PC-3 (cell line): ENCODE data around the gene AHCYL2. TPM values are rescaled to one million over a fixed set of nuclear protein-coding genes. Genes with fewer than 3 reads are reported as not detected.

Source experiments
- ATAC-seq: fragments of 200-7000 bp; cut with Tn5 transposase; 2 replicates; pipeline ENCODE4 v1.9.1; 2020; ENCODE audit warnings: mild to moderate bottlenecking, moderate library complexity
- BruUV-seq: library from RNA; stranded (reverse); fragments of 400-500 nt; replicated peaks from 2 replicates; lab custom pipeline; 2021; lab: Mats Ljungman, UMichigan
- CTCF ChIA-PET: fragments of 300-600 bp; sonication (Branson Sonifier 250); formaldehyde crosslinking; loops from one replicate; lab custom pipeline; 2022; ENCODE audit warnings: antibody characterized with exemption; lab: Charles Lee
- POLR2A ChIA-PET: fragments of 300-600 bp; sonication (Branson Sonifier 250); formaldehyde crosslinking; loops from one replicate; lab custom pipeline; 2022; ENCODE audit warnings: antibody characterized with exemption; ENCODE audit not compliant: unreplicated experiment; lab: Charles Lee
- DNase-seq: peaks from one replicate; pipeline ENCODE4 v3.0.0-alpha.2; 2015
- H2AFZ ChIP-seq: fragments of 300-600 bp; sonication (generic); 2 replicates; pipeline ENCODE4 v1.6.0; 2016; ENCODE audit warnings: antibody characterized with exemption, low read length
- H3F3A ChIP-seq: fragments of 300-600 bp; sonication (generic); one replicate; pipeline ENCODE4 v1.6.0; 2017; ENCODE audit warnings: antibody characterized with exemption, low read length, control low read depth, mild to moderate bottlenecking; ENCODE audit not compliant: unreplicated experiment
- H3K27ac ChIP-seq: fragments of 300-600 bp; sonication (generic); 2 replicates; pipeline ENCODE4 v1.5.1; 2016; ENCODE audit warnings: mild to moderate bottlenecking, low read length
- H3K27me3 ChIP-seq: fragments of 300-600 bp; sonication (generic); 2 replicates; pipeline ENCODE4 v1.6.1; 2016; ENCODE audit warnings: low read length, mixed read lengths
- H3K36me3 ChIP-seq: fragments of 300-600 bp; sonication (generic); 2 replicates; pipeline ENCODE4 v1.6.1; 2016; ENCODE audit warnings: low read depth, mixed run types, low read length, mixed read lengths
- H3K4me1 ChIP-seq: fragments of 300-600 bp; sonication (generic); 2 replicates; pipeline ENCODE4 v1.5.1; 2016; ENCODE audit warnings: low read length; ENCODE audit not compliant: insufficient read depth
- H3K4me2 ChIP-seq: fragments of 300-600 bp; sonication (generic); 2 replicates; pipeline ENCODE4 v1.6.0; 2016; ENCODE audit warnings: low read length
- H3K4me3 ChIP-seq: fragments of 300-600 bp; sonication (generic); 2 replicates; pipeline ENCODE4 v1.5.1; 2016; ENCODE audit warnings: mild to moderate bottlenecking, low read length, mixed read lengths
- H3K79me2 ChIP-seq: fragments of 300-600 bp; sonication (generic); 2 replicates; pipeline ENCODE4 v1.6.1; 2017; ENCODE audit warnings: low read length, mixed read lengths
- H3K9ac ChIP-seq: fragments of 300-600 bp; sonication (generic); 2 replicates; pipeline ENCODE4 v1.6.0; 2016; ENCODE audit warnings: mild to moderate bottlenecking, low read length
- H3K9me2 ChIP-seq: fragments of 300-600 bp; sonication (generic); replicated peaks from 2 replicates; pipeline ENCODE4 v1.6.1; 2016; ENCODE audit warnings: mixed run types, low read length, mixed read lengths
- H3K9me3 ChIP-seq: fragments of 300-600 bp; sonication (generic); 2 replicates; pipeline ENCODE4 v1.6.1; 2016; ENCODE audit warnings: low read length, mixed read lengths
- H4K20me1 ChIP-seq: fragments of 300-600 bp; sonication (generic); 2 replicates; pipeline ENCODE4 v1.6.1; 2016; ENCODE audit warnings: low read length, mixed read lengths
- CTCF ChIP-seq: fragments of 300-600 bp; sonication (generic); conservative IDR thresholded peaks from 2 replicates; pipeline ENCODE4 v1.5.1; 2017; ENCODE audit warnings: antibody characterized with exemption, low read depth, mild to moderate bottlenecking, low read length
- EZH2 ChIP-seq: fragments of 300-600 bp; sonication (generic); IDR thresholded peaks from one replicate; pipeline ENCODE4 v1.6.1; 2017; ENCODE audit warnings: antibody characterized with exemption, mild to moderate bottlenecking, low read length; ENCODE audit not compliant: unreplicated experiment
- EZH2phosphoT487 ChIP-seq: fragments of 300-600 bp; sonication (generic); IDR thresholded peaks from 2 replicates; pipeline ENCODE4 v1.6.1; 2018; ENCODE audit warnings: mild to moderate bottlenecking, antibody characterized with exemption, low read length, borderline replicate concordance
- intact Hi-C: fragments of 100-400 bp; cut with micrococcal nuclease; formaldehyde crosslinking; loops from 2 replicates; pipeline ENCODE4 v1.9.0; 2023
- total RNA-seq: library from RNA; depleted of rRNA; stranded (reverse); fragments of >200 nt; gene quantifications from 2 replicates; pipeline ENCODE4 v1.2.3, GENCODE V29; 2014

The AHCYL2 gene
- total RNA-seq, 1 experiment from 2014 or later = 9.2 TPM

DNA sequence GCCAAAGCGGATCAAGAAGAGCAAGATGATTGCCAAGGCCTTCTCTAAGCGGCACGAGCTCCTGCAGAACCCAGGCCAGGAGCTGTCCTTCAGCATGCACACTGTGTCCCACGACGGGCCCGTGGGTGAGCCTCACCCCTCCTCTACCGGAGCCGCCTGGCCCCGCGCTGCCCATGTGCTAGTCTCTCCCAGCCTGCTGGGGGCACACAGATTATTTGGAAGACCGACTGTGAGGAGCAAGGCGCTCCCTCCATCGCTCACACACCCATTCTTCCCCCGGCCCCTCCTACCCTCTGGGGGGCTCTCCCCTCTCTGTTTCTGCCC lies 13.9 kb upstream of the AHCYL2 start:
- no TSS peak for BruUV-seq
- H4K20me1 ChIP-seq = no peaks in the 10 kb centered on the region
- TF ChIP-seq EZH2phosphoT487 = no peak
- TF ChIP-seq CTCF = no peak
- TF ChIP-seq EZH2 = no peak
- ChIA-PET POLR2A (no interaction called here), CTCF (interaction anchor here (1.2 to 2.3 kb wide), 2 partner anchors 47 to 132 kb away, joined by 4 to 26 read pairs; no protein-coding TSS in a partner anchor)
- ATAC-seq = no peak
- H3K4me1 ChIP-seq = no peaks in the 10 kb centered on the region
- H3K9ac ChIP-seq = no peak overlapping the region
- no peaks in the 10 kb centered on the region for H3K9me2 ChIP-seq
- no peaks in the 10 kb centered on the region for H3K36me3 ChIP-seq
- no peaks in the 10 kb centered on the region for H3K79me2 ChIP-seq
- no peak overlapping the region for H2AFZ ChIP-seq
- no peaks in the 10 kb centered on the region for H3K27me3 ChIP-seq
- no peaks in the 10 kb centered on the region for H3K9me3 ChIP-seq
- no peak overlapping the region for H3K4me3 ChIP-seq
- H3K27ac ChIP-seq = no peak overlapping the region
- no peak overlapping the region for H3K4me2 ChIP-seq
- no peak for DNase-seq
- intact Hi-C loops = loop anchor here (1.0 kb wide), 1 partner anchor 47 kb away; no protein-coding TSS in a partner anchor
- no peaks in the 10 kb centered on the region for H3F3A ChIP-seq

DNA sequence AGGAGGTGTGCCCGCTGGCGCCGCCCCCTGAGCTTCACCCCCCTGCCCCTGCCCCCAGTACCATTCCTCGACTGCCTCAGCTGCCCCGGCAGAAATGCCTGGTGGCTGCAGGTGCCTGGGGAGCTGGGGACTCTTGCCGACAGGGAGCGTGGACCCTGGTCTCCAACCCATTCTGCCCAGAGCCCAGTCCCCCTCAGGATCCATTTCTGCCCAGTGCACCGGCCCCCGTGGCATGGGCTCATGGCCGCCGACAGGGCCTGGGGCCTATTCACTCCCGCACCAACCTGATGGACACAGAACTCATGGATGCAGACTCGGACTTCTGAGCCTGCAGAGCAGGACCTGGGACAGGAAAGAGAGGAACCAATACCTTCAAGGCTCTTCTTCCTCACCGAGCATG lies 12.7 kb upstream of the AHCYL2 start:
- DNase-seq = no peak
- no peaks in the 10 kb centered on the region for H3K9me3 ChIP-seq
- H3K27me3 ChIP-seq = no peaks in the 10 kb centered on the region
- no peak overlapping the region for H3K4me3 ChIP-seq
- POLR2A ChIA-PET = no interaction called here
- intact Hi-C loops = no loop called here
- CTCF ChIA-PET = no interaction called here
- H3K36me3 ChIP-seq = no peaks in the 10 kb centered on the region
- no peak overlapping the region for H3K9ac ChIP-seq
- H4K20me1 ChIP-seq = no peaks in the 10 kb centered on the region
- H3K4me2 ChIP-seq = no peak overlapping the region
- H2AFZ ChIP-seq = no peak overlapping the region
- no TSS peak for BruUV-seq
- no peak for TF ChIP-seq CTCF
- TF ChIP-seq EZH2 = no peak
- TF ChIP-seq EZH2phosphoT487 = no peak
- no peaks in the 10 kb centered on the region for H3K9me2 ChIP-seq
- H3F3A ChIP-seq = no peaks in the 10 kb centered on the region
- no peaks in the 10 kb centered on the region for H3K79me2 ChIP-seq
- H3K27ac ChIP-seq = no peak overlapping the region
- H3K4me1 ChIP-seq = no peaks in the 10 kb centered on the region
- ATAC-seq = no peak

GRCh38 chr7:129212596-129212995 lies 12.2 kb upstream of the AHCYL2 start:
- Histone ChIP-seq H3K4me2 (no peak overlapping the region), H3F3A (no peaks in the 10 kb centered on the region), H3K4me3 (no peak overlapping the region), H2AFZ (no peak overlapping the region), H3K9ac (no peak overlapping the region), H3K79me2 (no peaks in the 10 kb centered on the region), H3K27me3 (no peaks in the 10 kb centered on the region), H3K36me3 (no peaks in the 10 kb centered on the region), H3K9me2 (no peaks in the 10 kb centered on the region), H4K20me1 (no peaks in the 10 kb centered on the region), H3K27ac (no peak overlapping the region), H3K9me3 (no peaks in the 10 kb centered on the region), H3K4me1 (no peaks in the 10 kb centered on the region)
- intact Hi-C loops = no loop called here
- no TSS peak for BruUV-seq
- CTCF ChIA-PET = no interaction called here
- POLR2A ChIA-PET = no interaction called here
- no peak for ATAC-seq
- DNase-seq = no peak
- TF ChIP-seq EZH2phosphoT487 (no peak), CTCF (no peak), EZH2 (no peak)
